HG02943 (cell line): Measurements from ENCODE around the gene CST7.
"Not testable (repeated sequence)": the region's sequence is repeated elsewhere in the genome, so short reads cannot be mapped to it uniquely, and the experiment has no call there.

Source experiments
- ATAC-seq: cut with Tn5 transposase; IDR thresholded peaks from one replicate; pipeline ENCODE4 v1.9.1; 2021; ENCODE audit warnings: mild to moderate bottlenecking, low read depth, moderate library complexity; ENCODE audit not compliant: unreplicated experiment

CST7 gene, protein sequence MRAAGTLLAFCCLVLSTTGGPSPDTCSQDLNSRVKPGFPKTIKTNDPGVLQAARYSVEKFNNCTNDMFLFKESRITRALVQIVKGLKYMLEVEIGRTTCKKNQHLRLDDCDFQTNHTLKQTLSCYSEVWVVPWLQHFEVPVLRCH

DNA sequence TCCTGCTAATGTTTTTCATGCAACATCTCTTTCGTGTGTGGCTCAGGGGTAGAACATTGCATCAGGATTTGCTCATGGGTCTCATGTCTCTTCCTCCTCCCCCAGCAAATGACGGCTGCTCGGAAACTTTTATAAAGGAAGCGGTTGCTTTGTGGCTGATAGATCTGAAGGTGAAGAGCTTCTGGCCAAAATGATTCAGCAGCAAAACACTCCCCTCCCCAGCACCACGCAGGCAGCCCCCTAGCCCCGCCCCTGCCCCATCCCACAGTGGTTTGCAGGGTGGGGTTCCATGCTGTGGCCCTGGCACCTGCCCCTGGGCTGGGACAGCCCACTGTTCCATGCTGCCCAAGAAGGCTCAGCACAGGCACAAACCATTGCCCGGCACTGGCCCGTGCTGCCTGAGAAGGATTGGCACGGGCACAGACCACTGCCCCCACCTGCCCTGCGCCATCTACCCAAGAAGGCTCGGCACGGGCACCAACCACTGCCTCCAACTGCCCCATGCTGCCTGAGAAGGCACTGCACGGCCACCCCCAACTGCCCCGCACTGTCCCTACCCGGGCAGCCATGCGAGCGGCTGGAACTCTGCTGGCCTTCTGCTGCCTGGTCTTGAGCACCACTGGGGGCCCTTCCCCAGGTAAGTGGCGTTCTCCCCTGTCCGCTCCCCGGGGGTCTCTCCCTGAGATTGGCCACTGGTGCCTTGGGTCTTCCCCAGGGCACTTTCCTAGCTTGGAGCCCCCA lies at the start of gene CST7:
CST7 (plus strand) TSS at position 331 of the 741 bp plus-strand sequence; CDS start at position 568, 237 bp downstream.
- no peak for ATAC-seq

DNA sequence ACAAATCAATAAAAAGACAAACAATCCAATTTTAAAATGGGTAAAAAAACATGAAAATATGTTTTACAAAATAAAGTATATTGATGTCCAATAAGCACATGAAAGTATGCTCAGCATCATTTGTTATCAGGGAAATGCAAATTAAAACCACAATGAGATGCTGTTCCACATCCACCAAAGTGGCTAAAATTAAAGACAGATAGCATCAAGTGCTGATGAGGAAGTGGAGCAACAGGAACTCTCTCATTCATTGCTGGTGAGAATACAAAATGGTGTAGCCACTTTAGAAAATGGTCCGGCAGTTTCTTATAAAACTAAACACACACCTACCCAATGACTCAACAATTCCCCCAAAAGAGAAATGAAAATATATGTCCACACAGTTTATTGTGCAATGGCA lies 42.3 kb upstream of the CST7 start:
- ATAC-seq = no peak

DNA sequence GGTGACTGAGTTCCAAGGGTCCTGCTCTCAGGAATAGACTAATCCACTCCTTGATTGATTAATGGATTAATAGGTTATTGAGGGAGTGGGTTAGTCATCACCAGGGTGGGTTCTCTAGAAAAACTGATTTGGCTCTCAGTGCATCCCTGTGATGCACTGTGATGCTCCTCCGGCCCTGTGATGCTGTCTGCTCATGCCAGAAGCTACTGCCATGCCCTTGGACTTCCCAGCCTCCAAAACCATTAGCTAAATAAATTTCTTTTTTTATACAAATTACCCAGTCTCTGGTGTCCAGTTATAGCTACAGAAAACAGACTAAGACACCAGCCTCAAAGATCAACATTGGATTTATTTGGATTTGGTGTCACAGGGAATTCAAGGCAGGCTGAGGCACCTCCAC lies 40.4 kb upstream of the CST7 start:
- ATAC-seq = no peak

DNA sequence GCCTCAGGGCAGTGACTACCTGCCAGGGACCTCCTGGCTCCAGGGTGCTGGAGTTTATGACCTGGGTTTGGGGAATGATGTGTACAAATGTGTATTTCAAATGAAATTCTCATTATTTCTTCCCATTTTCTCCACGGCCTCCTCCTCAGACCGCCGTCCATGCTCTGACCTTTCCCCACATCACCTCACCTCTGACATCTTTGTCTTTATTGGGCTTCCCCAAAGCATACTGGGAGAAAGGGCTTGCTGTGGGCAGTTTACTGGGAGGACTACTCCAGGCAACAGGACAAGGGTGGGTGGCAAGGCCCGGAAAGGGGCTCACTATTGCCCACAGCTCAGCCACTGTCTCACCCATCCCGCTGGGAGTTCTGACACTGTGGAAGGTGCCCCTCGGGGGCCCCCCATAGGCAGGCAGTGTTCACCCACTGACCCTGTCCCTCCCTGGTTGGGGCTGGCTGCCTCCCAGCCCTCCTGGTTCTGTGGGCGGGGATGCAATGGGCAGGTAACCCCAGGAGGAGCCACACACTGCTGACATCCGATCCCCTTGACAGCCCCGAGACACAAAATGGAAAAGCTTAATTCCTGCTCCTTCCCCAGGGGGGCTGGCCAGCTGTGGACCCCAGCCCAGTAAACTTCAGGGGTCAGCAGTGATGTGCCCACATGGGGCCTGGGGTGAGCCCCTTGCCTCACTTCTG lies 39.8 kb upstream of the CST7 start:
- no peak for ATAC-seq

DNA sequence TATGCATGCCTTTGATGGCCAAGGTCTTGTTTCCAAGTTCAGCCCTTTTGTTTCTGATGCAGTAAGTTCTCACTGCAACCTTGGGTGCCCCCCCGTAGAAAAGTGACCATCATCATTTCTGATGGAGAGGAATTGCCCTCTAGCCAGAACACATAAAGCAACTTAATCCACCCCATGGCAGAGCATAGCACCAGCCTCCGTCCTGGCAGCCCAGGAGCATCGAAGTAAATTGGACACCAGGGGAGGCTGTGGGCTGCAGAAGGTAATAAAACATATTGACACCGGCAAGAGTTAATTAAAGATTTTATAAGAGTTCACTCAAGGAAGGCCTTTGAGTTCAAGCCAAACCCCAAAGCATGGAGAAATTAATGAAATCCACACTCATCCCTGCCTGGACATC lies 39.2 kb upstream of the CST7 start:
- no peak for ATAC-seq

DNA sequence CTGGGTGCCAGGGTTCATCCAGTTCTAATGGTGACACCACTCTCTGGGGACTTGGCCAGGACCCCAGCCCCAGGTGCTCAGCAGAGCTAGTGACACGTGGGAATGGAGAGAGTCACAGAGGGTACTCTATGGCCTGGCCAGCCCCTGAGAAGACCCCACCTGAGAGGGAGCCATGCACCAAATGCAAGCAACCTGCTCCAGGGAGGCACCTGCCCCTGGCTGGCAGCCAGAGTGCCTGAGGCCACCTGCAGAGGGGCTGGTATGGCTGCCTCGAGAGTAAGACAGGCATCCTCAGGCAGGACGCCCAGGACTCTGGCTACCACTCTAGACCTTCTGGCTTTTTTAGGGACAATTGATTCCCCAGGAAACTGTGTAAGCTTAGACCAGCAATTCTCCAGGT lies 38.6 kb upstream of the CST7 start:
- no peak for ATAC-seq

DNA sequence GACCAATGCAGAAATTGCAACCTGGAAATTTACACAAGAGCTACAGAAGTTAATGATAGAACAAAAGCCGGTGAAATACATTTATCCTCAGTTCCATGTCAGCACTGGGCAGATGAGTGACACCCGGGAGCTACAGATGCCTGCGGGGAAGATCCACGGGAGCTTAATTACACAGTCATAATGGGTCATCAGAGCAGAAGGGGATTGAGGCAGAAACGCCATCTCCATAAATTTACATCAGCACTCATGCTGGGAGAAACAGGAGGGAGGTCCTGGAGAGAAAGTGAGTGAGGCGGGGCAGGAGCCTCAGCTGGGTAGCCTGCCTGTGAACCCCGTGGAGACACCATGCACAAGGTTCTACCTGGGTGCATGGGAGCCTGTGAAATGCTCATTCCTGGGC lies 37.6 kb upstream of the CST7 start:
- no peak for ATAC-seq

DNA sequence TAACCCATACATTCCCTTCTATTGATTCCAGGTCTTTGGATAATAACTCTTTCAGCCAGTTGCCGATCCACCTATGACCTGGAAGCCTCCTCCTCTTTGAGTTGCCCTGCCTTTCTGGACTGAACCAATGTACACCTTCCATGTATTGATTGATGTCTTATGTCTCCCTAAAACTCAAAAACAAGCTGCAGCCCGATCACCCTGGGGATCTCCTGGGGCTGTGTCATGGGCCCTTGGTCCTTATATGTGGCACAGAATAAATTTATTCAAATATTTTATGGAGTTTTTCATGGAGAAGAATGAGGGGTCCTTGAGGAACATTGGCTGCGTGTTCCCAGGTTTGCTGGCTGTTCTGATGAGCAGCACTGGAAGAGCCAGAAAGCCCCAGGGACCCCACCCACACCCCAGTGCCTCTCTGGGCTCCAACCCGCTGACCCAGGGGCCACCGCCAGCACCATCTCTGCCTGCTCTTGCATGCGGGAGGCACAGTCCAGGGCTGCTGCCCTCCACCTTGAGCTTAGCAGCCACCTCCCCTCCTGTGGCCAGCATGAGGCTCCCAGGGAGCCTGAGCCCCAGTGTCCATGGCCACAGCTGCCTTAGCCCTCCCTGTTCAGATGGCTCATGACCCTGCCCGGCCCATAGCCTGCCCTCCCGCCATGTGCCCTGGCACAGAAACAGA lies 36.5 kb upstream of the CST7 start:
- ATAC-seq = no peak

DNA sequence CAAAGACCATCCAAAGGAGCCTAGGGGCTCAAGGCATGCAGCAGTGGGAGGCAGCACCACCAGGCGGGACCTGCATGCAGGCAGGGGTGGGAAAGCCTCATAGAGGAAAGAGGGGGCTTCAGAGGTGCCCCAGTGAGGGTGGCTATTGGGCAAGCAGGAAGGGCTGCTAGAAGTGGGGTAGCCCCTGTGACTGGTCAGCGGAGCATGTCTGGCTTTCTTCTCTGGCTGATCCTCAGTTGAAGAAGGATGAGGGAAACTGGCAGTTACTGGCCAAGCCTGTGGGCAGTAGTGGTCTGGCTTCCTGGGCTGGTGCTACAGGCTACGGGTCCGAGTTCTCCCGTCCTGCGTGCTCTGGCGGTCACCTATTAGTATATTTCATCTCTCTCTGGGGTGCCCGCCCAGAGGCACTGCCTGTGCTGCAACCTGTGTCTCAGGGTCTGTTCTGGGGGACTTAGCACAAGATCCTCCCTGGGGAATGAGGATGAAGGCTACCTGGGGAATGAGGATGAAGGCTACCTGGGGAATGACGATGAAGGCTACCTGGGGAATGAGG lies 35.9 kb upstream of the CST7 start:
- no peak for ATAC-seq

DNA sequence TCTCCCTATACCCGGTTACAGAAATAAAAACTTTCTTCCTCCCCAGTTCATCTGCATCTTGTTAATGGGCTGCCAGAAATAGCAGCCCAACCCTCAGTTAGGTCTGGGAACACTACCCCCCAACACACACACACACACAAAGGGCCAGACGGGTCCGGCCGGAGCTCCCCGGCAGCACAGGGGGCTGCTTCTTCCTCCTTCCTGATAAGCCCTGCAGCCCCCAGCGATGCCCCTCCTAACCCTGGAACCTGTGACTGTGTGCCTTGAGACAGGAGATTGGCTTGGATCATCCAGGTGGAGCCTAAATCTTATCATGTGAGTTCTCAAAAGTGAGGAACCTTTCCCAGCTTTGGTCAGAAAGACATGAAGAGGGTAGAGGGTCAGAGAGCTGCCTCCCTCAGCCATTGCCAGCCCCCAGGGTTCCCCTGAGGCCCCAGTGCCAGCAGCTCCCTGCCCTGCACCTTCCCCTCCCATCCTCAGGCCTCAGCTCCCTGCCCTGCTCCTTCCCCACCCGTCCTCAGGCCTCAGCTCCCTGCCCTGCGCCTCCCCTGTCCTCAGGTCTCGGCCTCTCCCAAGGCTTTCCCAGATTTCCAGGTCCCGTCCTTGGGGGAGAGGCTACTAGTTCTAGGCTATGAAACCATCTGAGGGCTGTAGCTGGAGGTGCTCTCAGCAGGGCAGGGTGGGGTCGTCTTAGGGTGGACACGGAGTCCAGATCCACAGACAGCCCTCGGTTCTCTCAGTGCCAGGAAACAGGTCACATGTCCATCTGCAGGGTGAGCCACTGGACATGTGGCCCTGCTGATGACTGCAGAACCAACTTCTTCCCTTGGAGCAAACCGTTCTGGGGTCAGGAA lies 34.5 kb upstream of the CST7 start:
- ATAC-seq = no peak

DNA sequence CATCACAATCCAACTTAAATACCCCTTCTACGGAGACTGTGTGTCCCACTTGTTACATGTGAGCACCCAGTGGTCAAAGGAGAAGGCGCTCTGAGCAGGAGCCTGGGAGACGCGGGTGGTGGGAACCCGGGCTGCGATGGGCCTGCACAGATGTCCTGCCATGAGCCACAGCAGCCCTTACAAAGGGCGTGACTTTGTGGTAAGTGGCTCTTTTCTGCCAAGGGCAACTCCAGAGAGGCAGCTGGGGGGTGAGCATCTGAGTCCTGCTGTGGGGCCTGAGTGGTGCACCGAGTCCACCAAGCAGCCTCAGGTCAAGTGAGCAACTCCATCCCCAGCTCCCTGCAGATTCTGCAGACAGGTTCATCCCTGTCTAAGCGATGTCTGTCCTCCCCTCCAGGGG lies 33.6 kb upstream of the CST7 start:
- ATAC-seq = no peak

DNA sequence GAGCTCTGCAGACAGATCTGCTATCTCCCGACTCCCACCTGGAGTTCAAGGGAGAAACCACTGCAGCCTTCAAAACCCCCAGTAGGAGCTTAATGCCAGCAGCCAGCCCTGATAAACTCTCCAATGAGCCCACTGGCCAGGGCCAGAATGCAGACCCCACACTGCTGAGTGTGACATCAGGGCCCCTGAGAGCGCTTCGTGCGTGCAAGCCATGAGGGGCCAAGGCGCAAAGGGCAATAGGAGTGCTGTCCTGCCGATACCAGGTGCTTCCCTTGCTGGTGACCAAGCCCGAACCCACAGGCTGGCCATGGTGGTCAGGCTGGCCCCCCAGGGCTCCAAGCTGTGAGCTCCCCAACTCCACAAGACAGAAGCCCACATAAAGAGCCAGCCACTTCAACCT lies 33.2 kb upstream of the CST7 start:
- ATAC-seq = no peak

DNA sequence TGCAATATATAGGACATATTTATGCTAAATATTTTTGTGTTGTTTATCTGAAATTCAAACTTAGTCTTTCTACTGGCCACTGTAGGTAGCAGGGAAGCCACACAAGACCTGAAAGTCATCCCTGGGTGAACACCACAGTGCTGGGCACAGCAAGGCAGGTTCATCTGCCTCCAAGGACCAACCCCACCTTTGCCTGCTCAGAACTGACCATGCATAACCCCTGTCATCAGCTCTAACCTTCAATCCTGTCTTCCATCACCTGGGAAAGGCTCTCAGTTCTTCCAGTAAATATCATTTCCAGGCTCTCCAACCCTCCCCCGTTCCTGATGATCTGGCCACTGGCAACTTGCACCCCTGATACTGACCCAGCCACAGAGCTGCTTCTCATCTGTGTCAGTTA lies 32.7 kb upstream of the CST7 start:
- ATAC-seq = no peak

DNA sequence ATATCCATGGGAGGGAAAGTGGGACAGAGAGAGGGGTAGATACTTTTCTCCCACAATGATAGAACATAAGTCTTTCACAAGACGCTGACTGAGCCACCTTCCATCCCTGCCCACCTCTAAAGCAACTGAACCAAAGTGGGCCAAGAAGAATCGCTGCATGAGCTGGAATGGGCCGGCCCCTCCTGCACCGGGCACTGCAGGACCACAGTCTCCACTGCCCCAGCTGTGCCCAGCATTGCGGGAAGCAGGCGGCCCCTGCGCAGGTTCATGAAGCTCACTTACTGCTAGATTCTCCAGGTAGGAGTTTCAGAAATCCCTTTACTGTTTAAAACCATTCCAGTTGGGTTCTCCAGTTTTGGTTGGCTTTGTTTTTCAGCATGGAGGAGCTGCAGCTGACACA lies 32.0 kb upstream of the CST7 start:
- no peak for ATAC-seq

DNA sequence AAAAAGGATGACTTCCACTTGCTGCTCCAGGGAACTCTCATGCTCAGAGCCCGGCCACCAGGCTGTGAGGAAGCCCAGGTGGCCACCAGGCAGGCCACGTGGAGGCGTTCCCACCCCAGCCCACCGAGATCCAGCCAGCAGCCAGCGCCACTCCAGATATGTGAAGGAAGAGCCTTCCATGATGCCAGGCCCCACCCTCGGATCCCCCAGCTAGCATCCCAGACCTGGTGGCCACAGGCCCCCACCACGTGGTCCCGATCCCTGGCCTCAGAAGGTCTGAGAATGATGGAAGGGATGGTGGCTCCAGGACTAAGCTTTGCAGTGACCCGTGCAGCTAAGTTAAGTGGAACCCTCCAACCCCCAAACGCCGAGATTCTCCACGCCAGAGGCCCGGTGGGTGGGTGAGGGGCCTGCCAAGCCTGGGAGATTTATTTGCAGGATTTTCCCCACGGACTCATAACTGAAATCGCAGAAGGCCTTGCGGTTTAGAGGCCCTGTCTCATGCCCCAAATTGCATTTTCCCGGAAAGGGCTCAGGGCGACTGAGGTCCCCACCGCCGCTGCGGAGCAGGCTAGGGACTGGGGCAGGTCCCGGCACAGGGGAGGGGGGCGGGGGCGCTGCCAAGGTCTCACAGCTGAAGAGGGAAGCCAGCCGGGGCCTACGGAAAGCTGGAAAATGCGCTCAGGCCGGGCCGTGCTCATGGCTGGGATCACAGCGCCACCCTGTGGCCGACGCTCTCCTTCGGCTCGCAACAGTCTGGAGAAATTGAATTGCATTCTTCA lies 31.1 kb upstream of the CST7 start:
- ATAC-seq = no peak

DNA sequence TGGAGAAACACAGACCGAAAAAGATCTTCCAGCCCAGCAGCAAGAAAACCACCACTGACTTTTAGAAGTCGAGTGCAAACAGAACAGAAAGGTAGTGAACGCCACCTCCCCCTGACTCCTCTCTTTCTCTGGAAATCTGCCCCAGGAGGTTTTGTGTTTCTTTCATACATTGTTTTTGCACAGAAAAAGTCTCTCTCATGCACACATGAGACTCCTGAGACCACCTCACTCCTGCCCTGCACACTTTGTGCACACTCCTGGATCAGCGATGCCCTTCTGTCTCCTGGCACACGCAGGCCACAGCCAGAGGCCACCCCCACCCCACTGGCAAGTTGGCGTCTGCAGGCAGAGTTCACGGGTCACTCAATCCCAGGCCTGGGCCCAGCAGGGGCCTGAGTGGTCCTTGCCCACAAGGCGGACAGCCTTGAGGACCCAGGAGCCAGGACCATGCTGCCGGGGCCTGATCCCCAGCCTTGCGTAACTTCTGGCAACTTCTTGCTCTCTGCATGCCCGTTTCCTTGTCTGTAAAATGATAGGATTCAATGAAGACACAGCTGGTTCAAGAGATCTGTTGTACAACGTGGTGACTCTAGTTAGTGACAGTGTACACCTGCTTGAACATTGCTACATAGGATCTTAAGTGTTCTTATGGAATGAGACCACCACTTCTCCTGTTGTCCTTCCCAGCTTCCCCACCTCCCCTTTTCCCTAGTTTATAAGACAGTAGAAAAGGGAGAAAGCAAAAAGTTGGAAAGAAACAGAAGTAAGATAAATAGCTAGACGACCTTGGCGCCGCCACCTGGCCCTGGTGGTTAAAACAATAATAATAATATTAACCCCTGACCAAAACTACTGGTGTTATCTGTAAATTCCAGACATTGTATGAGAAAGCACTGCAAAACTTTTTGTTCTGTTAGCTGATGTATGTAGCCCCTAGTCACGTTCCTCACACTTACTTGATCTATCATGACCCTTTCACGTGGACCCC lies 30.2 kb upstream of the CST7 start:
- no peak for ATAC-seq

DNA sequence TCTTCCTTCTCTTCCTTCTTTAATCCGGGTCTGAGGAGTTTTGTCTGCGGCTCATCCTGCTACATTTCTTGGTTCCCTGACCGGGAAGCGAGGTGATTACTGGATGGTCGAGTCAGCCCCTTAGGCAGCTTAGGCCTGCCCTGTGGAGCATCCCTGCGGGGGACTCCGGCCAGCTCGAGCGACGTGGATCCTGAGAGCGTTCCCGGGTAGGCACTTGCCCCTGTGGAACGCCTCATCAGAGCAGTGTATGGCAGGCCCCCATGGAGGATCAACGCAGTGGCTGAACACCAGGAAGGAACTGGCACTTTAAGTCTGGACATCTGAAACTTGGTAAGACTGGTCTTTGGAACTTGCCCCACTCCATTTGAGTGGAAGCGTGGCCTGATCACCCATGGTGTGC lies 29.4 kb upstream of the CST7 start:
- not testable (repeated sequence) for ATAC-seq

DNA sequence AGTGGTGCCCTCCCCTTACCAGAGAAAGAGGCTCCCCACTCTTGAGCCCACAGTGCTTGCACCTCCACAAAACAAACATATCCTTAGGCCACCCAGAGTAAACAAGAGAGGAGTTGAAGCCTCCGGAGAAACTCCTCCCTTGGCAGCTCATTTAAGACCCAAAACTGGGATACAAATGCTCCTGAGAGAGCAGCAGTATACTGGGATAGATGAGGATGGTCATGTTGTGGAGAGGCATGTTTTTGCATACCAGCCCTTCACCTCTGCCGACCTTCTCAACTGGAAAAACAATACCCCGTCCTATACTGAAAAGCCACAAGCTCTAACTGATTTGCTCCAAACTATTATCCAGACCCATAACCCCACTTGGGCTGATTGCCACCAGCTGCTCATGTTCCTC lies 28.4 kb upstream of the CST7 start:
- not testable (repeated sequence) for ATAC-seq
